Neural progenitor cell (in vitro differentiated cells): ENCODE results near the gene ZNF598. TPM values are rescaled to one million over a fixed set of nuclear protein-coding genes. Genes with fewer than 3 reads are reported as not detected.
"Not testable (repeated sequence)": the region's sequence is repeated elsewhere in the genome, so short reads cannot be mapped to it uniquely, and the experiment has no call there.

Source experiments
- DNase-seq: peaks from one replicate; pipeline ENCODE4 v3.0.0-alpha.2; 2016; ENCODE audit warnings: low spot score
- H2AFZ ChIP-seq: fragments of 200-600 bp; sonication (generic); replicated peaks from 2 replicates; pipeline ENCODE4 v1.6.1; 2016; ENCODE audit warnings: antibody characterized with exemption
- H3F3A ChIP-seq: fragments of 200-600 bp; sonication (generic); 2 replicates; pipeline ENCODE4 v1.6.1; 2016; ENCODE audit warnings: antibody characterized with exemption, low read depth
- H3K27ac ChIP-seq: fragments of 200-600 bp; sonication (generic); 2 replicates; pipeline ENCODE4 v1.5.1; 2016; ENCODE audit warnings: mild to moderate bottlenecking
- H3K27me3 ChIP-seq: fragments of 200-600 bp; sonication (generic); 2 replicates; pipeline ENCODE4 v1.6.1; 2016; ENCODE audit warnings: mild to moderate bottlenecking, moderate library complexity
- H3K36me3 ChIP-seq: fragments of 200-600 bp; sonication (generic); 2 replicates; pipeline ENCODE4 v1.5.1; 2016
- H3K4me1 ChIP-seq: fragments of 200-600 bp; sonication (generic); 2 replicates; pipeline ENCODE4 v1.6.1; 2016; ENCODE audit warnings: mixed run types
- H3K4me2 ChIP-seq: fragments of 200-600 bp; sonication (generic); 2 replicates; pipeline ENCODE4 v1.6.1; 2016
- H3K4me3 ChIP-seq: fragments of 200-600 bp; sonication (generic); 2 replicates; pipeline ENCODE4 v1.5.1; 2016
- H3K79me2 ChIP-seq: fragments of 200-600 bp; sonication (generic); 2 replicates; pipeline ENCODE4 v1.6.1; 2016; ENCODE audit warnings: low read depth
- H3K9ac ChIP-seq: fragments of 200-600 bp; sonication (generic); 2 replicates; pipeline ENCODE4 v1.6.1; 2016
- H3K9me3 ChIP-seq: fragments of 200-600 bp; sonication (generic); 2 replicates; pipeline ENCODE4 v1.5.1; 2016; ENCODE audit warnings: low read depth
- H4K20me1 ChIP-seq: fragments of 200-600 bp; sonication (generic); 2 replicates; pipeline ENCODE4 v1.6.1; 2016; ENCODE audit warnings: low read depth
- H3K27ac Mint-ChIP-seq: 3 replicates; pipeline ENCODE4 v1.8.0; 2021; ENCODE audit warnings: mixed read lengths
- H3K27me3 Mint-ChIP-seq: 2 replicates; pipeline ENCODE4 v1.8.0; 2022; ENCODE audit warnings: low read depth, mild to moderate bottlenecking, inconsistent platforms, moderate library complexity, mixed read lengths; ENCODE audit not compliant: insufficient read depth
- H3K36me3 Mint-ChIP-seq: 3 replicates; pipeline ENCODE4 v1.8.0; 2021; ENCODE audit warnings: mixed read lengths
- H3K4me1 Mint-ChIP-seq: 3 replicates; pipeline ENCODE4 v1.8.0; 2021; ENCODE audit warnings: mixed read lengths
- H3K4me3 Mint-ChIP-seq: 3 replicates; pipeline ENCODE4 v1.8.0; 2021; ENCODE audit warnings: mild to moderate bottlenecking, moderate library complexity, mixed read lengths
- H3K9me3 Mint-ChIP-seq: 3 replicates; pipeline ENCODE4 v1.8.0; 2020; ENCODE audit warnings: mixed read lengths
- CTCF ChIP-seq: fragments of 200-600 bp; sonication (generic); IDR thresholded peaks from 2 replicates; pipeline ENCODE4 v1.5.1; 2017; ENCODE audit warnings: antibody characterized with exemption, mild to moderate bottlenecking
- EZH2 ChIP-seq: fragments of 200-600 bp; sonication (generic); IDR thresholded peaks from 2 replicates; pipeline ENCODE4 v1.6.1; 2017; ENCODE audit warnings: antibody characterized with exemption, mild to moderate bottlenecking, moderate library complexity
- EZH2phosphoT487 ChIP-seq: fragments of 200-600 bp; sonication (generic); IDR thresholded peaks from 2 replicates; pipeline ENCODE4 v1.6.1; 2017; ENCODE audit warnings: antibody characterized with exemption
- total RNA-seq: library from RNA; depleted of rRNA; stranded (reverse); fragments of >200 nt; gene quantifications from 2 replicates; pipeline ENCODE4 v1.2.3, GENCODE V29; 2015; ENCODE audit warnings: low replicate concordance

ZNF598 gene
- total RNA-seq, 1 donor from 2014 or later, result 12.7 TPM

- Mint-ChIP-seq H3K36me3 (no peaks in the 10 kb centered on the region), H3K27ac (no peak overlapping the region), H3K4me1 (peaks cover 2% of the 10 kb centered on the region), H3K9me3 (no peaks in the 10 kb centered on the region), H3K4me3 (no peak overlapping the region), H3K27me3 (peaks cover 14% of the 10 kb centered on the region)
- Histone ChIP-seq H3K9me3 (no peaks in the 10 kb centered on the region), H3K4me3 (no peak overlapping the region), H3K79me2 (no peaks in the 10 kb centered on the region), H3K4me2 (no peak overlapping the region), H3K4me1 (peaks cover 6% of the 10 kb centered on the region), H3K36me3 (no peaks in the 10 kb centered on the region), H3F3A (peaks cover 9% of the 10 kb centered on the region), H3K27me3 (peaks cover 44% of the 10 kb centered on the region), H3K9ac (no peak overlapping the region), H2AFZ (no peak overlapping the region), H3K27ac (no peak overlapping the region), H4K20me1 (no peaks in the 10 kb centered on the region)
- DNase-seq, result no peak
- no peak for TF ChIP-seq EZH2phosphoT487
- no peak for TF ChIP-seq EZH2
Observed at GRCh38 chr16:2015117-2015946, 5.7 kb upstream of the ZNF598 start.

GRCh38 chr16:2013527-2013926 lies 3.9 kb upstream of the ZNF598 start:
- H3K4me1 Mint-ChIP-seq, result peaks cover 11% of the 10 kb centered on the region
- peaks cover 14% of the 10 kb centered on the region for H3F3A ChIP-seq
- no peaks in the 10 kb centered on the region for H3K36me3 ChIP-seq
- peak overlapping the region; percentile 18 for H3K4me3 Mint-ChIP-seq
- no peak overlapping the region for H2AFZ ChIP-seq
- H3K4me3 ChIP-seq, result no peak overlapping the region
- H3K79me2 ChIP-seq, result peaks cover 9% of the 10 kb centered on the region
- no peak for DNase-seq
- TF ChIP-seq CTCF, result no peak
- TF ChIP-seq EZH2, result no peak
- peaks cover under 1% of the 10 kb centered on the region for H3K36me3 Mint-ChIP-seq
- no peak overlapping the region for H3K4me2 ChIP-seq
- peaks cover 5% of the 10 kb centered on the region for H3K4me1 ChIP-seq
- H3K27ac Mint-ChIP-seq, result no peak overlapping the region
- no peaks in the 10 kb centered on the region for H3K9me3 ChIP-seq
- H3K27ac ChIP-seq, result no peak overlapping the region
- H4K20me1 ChIP-seq, result peaks cover 7% of the 10 kb centered on the region
- H3K27me3 Mint-ChIP-seq, result peaks cover 9% of the 10 kb centered on the region
- no peaks in the 10 kb centered on the region for H3K9me3 Mint-ChIP-seq
- H3K9ac ChIP-seq, result no peak overlapping the region
- peaks cover 26% of the 10 kb centered on the region for H3K27me3 ChIP-seq

- peaks cover 25% of the 10 kb centered on the region for H4K20me1 ChIP-seq
- not testable (repeated sequence) for H3K36me3 Mint-ChIP-seq, H3K9ac ChIP-seq, H3K27ac ChIP-seq, H3K4me3 Mint-ChIP-seq, H3K4me3 ChIP-seq, H3K27me3 ChIP-seq, H3K4me2 ChIP-seq, H2AFZ ChIP-seq, H3K27ac Mint-ChIP-seq, DNase-seq, H3K36me3 ChIP-seq, H3K9me3 Mint-ChIP-seq, H3K9me3 ChIP-seq, H3K27me3 Mint-ChIP-seq
- peaks cover 14% of the 10 kb centered on the region for H3F3A ChIP-seq
- H3K4me1 Mint-ChIP-seq, result peaks cover 20% of the 10 kb centered on the region
- H3K4me1 ChIP-seq, result peaks cover 12% of the 10 kb centered on the region
- peaks cover 27% of the 10 kb centered on the region for H3K79me2 ChIP-seq
Observed at GRCh38 chr16:2011726-2012125, 2.1 kb upstream of the ZNF598 start.

GRCh38 chr16:2009164-2009711 lies 383 bp downstream of the ZNF598 start:
- DNase-seq, result no peak
- Histone ChIP-seq H3K36me3 (no peaks in the 10 kb centered on the region), H3K9ac (peak overlapping the region; percentile 88), H3K9me3 (no peaks in the 10 kb centered on the region), H3K79me2 (peaks cover 45% of the 10 kb centered on the region), H3F3A (peaks cover 27% of the 10 kb centered on the region), H3K4me1 (peaks cover 15% of the 10 kb centered on the region), H3K4me2 (peak overlapping the region; percentile 89), H3K27me3 (no peaks in the 10 kb centered on the region), H3K4me3 (peak overlapping the region; percentile 100), H3K27ac (no peak overlapping the region), H4K20me1 (peaks cover 50% of the 10 kb centered on the region), H2AFZ (peak overlapping the region; percentile 44)
- H3K27ac Mint-ChIP-seq, result no peak overlapping the region
- peak overlapping the region; percentile 88 for H3K4me3 Mint-ChIP-seq
- peaks cover 2% of the 10 kb centered on the region for H3K27me3 Mint-ChIP-seq
- peaks cover 3% of the 10 kb centered on the region for H3K36me3 Mint-ChIP-seq
- H3K9me3 Mint-ChIP-seq, result no peaks in the 10 kb centered on the region
- no peak for TF ChIP-seq EZH2phosphoT487
- no peak for TF ChIP-seq EZH2
- no peak for TF ChIP-seq CTCF
- peaks cover 31% of the 10 kb centered on the region for H3K4me1 Mint-ChIP-seq
